Neuronal stem cell (in vitro differentiated cells): Measurements from ENCODE around the gene NLGN3.

Experiments used
- DNase-seq: peaks from one replicate; pipeline ENCODE4 v3.0.0-alpha.2; 2013; ENCODE audit warnings: low spot score
- H2AFZ ChIP-seq: one replicate; pipeline ENCODE4 v1.6.1; 2013; ENCODE audit warnings: mild to moderate bottlenecking, low read length, inconsistent platforms
- H2AK5ac ChIP-seq: 2 replicates; pipeline ENCODE4 v1.6.1; 2013; ENCODE audit warnings: low read depth, mild to moderate bottlenecking, inconsistent platforms, low read length, moderate library complexity, mixed read lengths
- H2BK120ac ChIP-seq: 2 replicates; pipeline ENCODE4 v1.6.1; 2013; ENCODE audit warnings: low read depth, mild to moderate bottlenecking, inconsistent platforms, low read length, moderate library complexity, mixed read lengths
- H2BK12ac ChIP-seq: one replicate; pipeline ENCODE4 v1.6.1; 2013; ENCODE audit warnings: low read length, inconsistent platforms
- H2BK15ac ChIP-seq: 2 replicates; pipeline ENCODE4 v1.6.1; 2013; ENCODE audit warnings: mild to moderate bottlenecking, low read length, inconsistent platforms, mixed read lengths
- H2BK5ac ChIP-seq: one replicate; pipeline ENCODE4 v1.6.1; 2013; ENCODE audit warnings: inconsistent platforms, mild to moderate bottlenecking, low read length, moderate library complexity
- H3K14ac ChIP-seq: one replicate; pipeline ENCODE4 v1.6.1; 2013; ENCODE audit warnings: low read length, inconsistent platforms
- H3K18ac ChIP-seq: 2 replicates; pipeline ENCODE4 v1.6.1; 2013; ENCODE audit warnings: low read length, inconsistent platforms
- H3K23ac ChIP-seq: 2 replicates; pipeline ENCODE4 v1.6.1; 2013; ENCODE audit warnings: low read depth, mild to moderate bottlenecking, mixed read lengths, low read length, inconsistent platforms; ENCODE audit not compliant: poor library complexity
- H3K27ac ChIP-seq: replicated peaks from 3 replicates; pipeline ENCODE4 v1.5.1; 2013; ENCODE audit warnings: low read length, inconsistent platforms
- H3K27me3 ChIP-seq, 3 experiments: 2 replicates each; pipeline ENCODE4 v1.6.1; 2013; ENCODE audit warnings: low read length in 3 of 3, mild to moderate bottlenecking in 2 of 3, inconsistent platforms in 1 of 3, low read depth in 1 of 3, mixed read lengths in 1 of 3, moderate library complexity in 1 of 3; ENCODE audit not compliant: control insufficient read depth in 3 of 3, insufficient read depth in 3 of 3
- H3K36me3 ChIP-seq, 2 donors: replicated peaks in 1 of 2; 2 replicates each; pipeline ENCODE4 v1.6.1; 2013; ENCODE audit warnings: low read length in 2 of 2; ENCODE audit not compliant: control insufficient read depth in 2 of 2, insufficient read depth in 2 of 2
- H3K4ac ChIP-seq: 2 replicates; pipeline ENCODE4 v1.6.1; 2013; ENCODE audit warnings: inconsistent platforms, mild to moderate bottlenecking, low read length, moderate library complexity
- H3K4me1 ChIP-seq, 2 donors: 1 replicate in 1 of 2; 2 replicates in 1 of 2; pipeline ENCODE4 v1.6.1; 2013; ENCODE audit warnings: low read length in 2 of 2, low read depth in 1 of 2; ENCODE audit not compliant: control insufficient read depth in 2 of 2, insufficient read depth in 1 of 2
- H3K4me2 ChIP-seq: one replicate; pipeline ENCODE4 v1.6.1; 2013; ENCODE audit warnings: mild to moderate bottlenecking, low read length, inconsistent platforms; ENCODE audit not compliant: insufficient read depth, poor library complexity, severe bottlenecking
- H3K4me3 ChIP-seq, 2 donors: 2 replicates each; pipeline ENCODE4 v1.5.1; 2013; ENCODE audit warnings: low read length in 2 of 2, mild to moderate bottlenecking in 2 of 2, inconsistent platforms in 1 of 2, moderate library complexity in 1 of 2
- H3K79me1 ChIP-seq: one replicate; pipeline ENCODE4 v1.6.1; 2013; ENCODE audit warnings: low read depth, mild to moderate bottlenecking, inconsistent platforms, low read length, moderate library complexity
- H3K9ac ChIP-seq: one replicate; pipeline ENCODE4 v1.6.1; 2013; ENCODE audit warnings: mild to moderate bottlenecking, low read depth, low read length, inconsistent platforms; ENCODE audit not compliant: poor library complexity
- H3K9me3 ChIP-seq, 2 donors: replicated peaks in 1 of 2; 2 replicates each; pipeline versions ENCODE3 to v1.6.1; 2013; ENCODE audit warnings: low read length in 2 of 2, mild to moderate bottlenecking in 2 of 2, inconsistent platforms in 1 of 2, low read depth in 1 of 2, mixed read lengths in 1 of 2, moderate library complexity in 1 of 2; ENCODE audit not compliant: control insufficient read depth in 2 of 2, insufficient read depth in 1 of 2
- H4K8ac ChIP-seq: one replicate; pipeline ENCODE4 v1.6.1; 2013; ENCODE audit warnings: low read depth, mild to moderate bottlenecking, inconsistent platforms, low read length, moderate library complexity
- H4K91ac ChIP-seq: one replicate; pipeline ENCODE4 v1.6.1; 2013; ENCODE audit warnings: low read length, low read depth, mild to moderate bottlenecking, inconsistent platforms; ENCODE audit not compliant: poor library complexity
- WGBS, 2 donors: extraction: QIAGEN DNeasy Blood & Tissue Kit; methylation state at CpG; one replicate each; pipeline ENCODE4 v1.1.7; 2013; ENCODE audit warnings: missing lambda C conversion rate in 2 of 2, mixed read lengths in 1 of 2; ENCODE audit not compliant: insufficient read length in 2 of 2, insufficient replicate concordance in 1 of 2; ENCODE audit errors: extremely low coverage in 2 of 2; 5-methylcytosine and 5-hydroxymethylcytosine counted together

Gene NLGN3

DNA sequence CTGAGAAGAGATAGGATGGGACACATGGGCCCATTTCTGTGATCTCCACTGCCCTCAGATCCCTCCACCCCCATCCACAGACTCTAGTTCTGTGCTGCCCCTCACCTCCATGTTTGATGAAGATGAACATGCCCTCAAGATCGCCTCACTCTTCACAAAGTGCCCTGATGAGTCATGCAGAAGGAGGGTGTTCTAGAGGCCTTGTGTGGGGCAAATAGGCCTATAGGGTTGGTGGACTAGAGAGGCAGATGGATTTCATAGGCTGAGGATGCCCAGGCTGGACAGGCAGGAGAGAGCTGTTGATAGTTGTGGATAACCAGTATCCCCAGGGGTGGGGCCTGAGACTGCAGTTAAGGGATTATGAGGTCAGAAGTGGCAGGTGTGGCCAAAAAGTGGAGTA is 38.2 kb upstream of the NLGN3 start, which contains the start of gene CXorf65:
TSS of gene CXorf65 (minus strand) at position 314 of the 400 bp plus-strand sequence. CDS start at position 130, 184 bp downstream.
- H3K9ac ChIP-seq = no peak within 1 kb of the TSS
- no peak within 1 kb of the TSS for H2BK120ac ChIP-seq
- no peak within 1 kb of the TSS for H3K4me3 ChIP-seq
- H2BK5ac ChIP-seq = no peak within 1 kb of the TSS
- peaks cover 0 to 15% (median 0%) of the 10 kb centered on the region in 3 experiments for H3K27me3 ChIP-seq
- peak within 1 kb of the TSS; percentile 66 for H2AFZ ChIP-seq
- H3K18ac ChIP-seq = no peak within 1 kb of the TSS
- H3K4ac ChIP-seq = no peak within 1 kb of the TSS
- peaks cover 14 to 16% of the 10 kb centered on the region in 2 donors for H3K4me1 ChIP-seq
- H3K4me2 ChIP-seq = no peak within 1 kb of the TSS
- H4K91ac ChIP-seq = no peak within 1 kb of the TSS
- WGBS, 2 donors = no CpG with 5 or more reads among the region's 1 CpG
- H3K27ac ChIP-seq = no peak within 1 kb of the TSS
- H2AK5ac ChIP-seq = no peak within 1 kb of the TSS
- no peak within 1 kb of the TSS for H3K14ac ChIP-seq
- no peak within 1 kb of the TSS for H2BK15ac ChIP-seq
- H3K23ac ChIP-seq = no peak within 1 kb of the TSS
- no peaks in the 10 kb centered on the region for H3K36me3 ChIP-seq
- no peaks in the 10 kb centered on the region for H3K9me3 ChIP-seq
- H3K79me1 ChIP-seq = no peaks in the 10 kb centered on the region
- no peak within 1 kb of the TSS for H4K8ac ChIP-seq
- no peak within 1 kb of the TSS for H2BK12ac ChIP-seq
- no peak for DNase-seq

DNA sequence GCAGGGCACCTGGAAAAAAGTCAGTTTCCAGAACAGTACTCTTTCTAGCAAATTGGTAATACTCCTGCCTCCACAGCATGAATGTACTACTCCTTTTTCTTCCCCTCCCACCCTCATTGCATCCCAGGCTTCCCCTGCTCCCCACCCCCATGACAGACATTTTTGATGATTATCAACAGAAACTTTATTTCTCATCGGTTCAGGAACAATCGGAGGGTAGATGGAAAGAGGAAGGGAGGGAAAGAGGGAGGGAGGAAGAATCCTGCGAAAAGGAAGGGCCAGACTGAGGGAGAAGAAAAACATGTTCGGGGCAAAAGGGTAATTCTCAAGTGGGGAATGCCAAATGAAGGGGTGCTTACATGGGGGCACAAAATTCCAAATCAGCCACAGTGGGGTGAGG is 37.4 kb upstream of the NLGN3 start:
- no peak overlapping the region for H3K27ac ChIP-seq
- no peak overlapping the region for H2BK5ac ChIP-seq
- no peaks in the 10 kb centered on the region for H3K9me3 ChIP-seq
- H2AK5ac ChIP-seq = no peak overlapping the region
- H3K4me2 ChIP-seq = no peak overlapping the region
- H4K91ac ChIP-seq = no peak overlapping the region
- H3K9ac ChIP-seq = no peak overlapping the region
- no peak for DNase-seq
- no CpG with 5 or more reads among the region's 4 CpGs for WGBS, 2 donors
- H2BK15ac ChIP-seq = no peak overlapping the region
- no peak overlapping the region for H2AFZ ChIP-seq
- H3K18ac ChIP-seq = no peak overlapping the region
- no peak overlapping the region for H4K8ac ChIP-seq
- H2BK120ac ChIP-seq = no peak overlapping the region
- H3K4ac ChIP-seq = no peak overlapping the region
- no peak overlapping the region for H3K14ac ChIP-seq
- peaks cover 14 to 16% of the 10 kb centered on the region in 2 donors for H3K4me1 ChIP-seq
- H3K23ac ChIP-seq = no peak overlapping the region
- no peak overlapping the region for H3K4me3 ChIP-seq
- peaks cover 0 to 18% (median 0%) of the 10 kb centered on the region in 3 experiments for H3K27me3 ChIP-seq
- H3K79me1 ChIP-seq = no peaks in the 10 kb centered on the region
- H2BK12ac ChIP-seq = no peak overlapping the region
- H3K36me3 ChIP-seq = no peaks in the 10 kb centered on the region

DNA sequence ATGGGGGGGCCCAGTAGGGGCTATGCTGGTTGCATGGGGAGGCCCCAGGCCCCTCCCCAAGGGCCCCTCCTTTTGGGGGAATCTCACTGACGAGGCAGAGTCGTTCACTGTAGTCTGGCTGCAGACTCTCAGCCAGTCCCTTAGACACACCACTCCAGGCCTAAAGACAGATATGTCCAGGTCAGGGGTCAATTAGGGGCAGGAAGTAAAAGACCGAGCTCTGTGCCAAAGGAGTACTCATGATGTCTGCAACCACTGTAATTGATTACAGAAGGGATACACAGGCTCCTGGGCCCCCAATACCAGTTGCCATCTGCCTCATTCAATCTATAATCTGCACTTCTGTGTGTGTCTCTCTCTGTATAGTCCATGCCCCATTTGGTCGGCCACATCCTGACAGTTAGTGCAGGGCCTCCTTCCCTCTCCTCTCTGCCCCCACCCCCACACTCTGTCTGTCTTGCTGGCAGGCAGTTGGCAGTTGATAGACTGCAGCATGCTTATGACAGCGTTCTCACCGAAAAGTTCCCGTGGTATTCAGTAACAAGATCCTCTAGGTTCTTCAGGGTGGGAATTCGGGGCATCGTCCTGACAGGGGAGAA is 36.8 kb upstream of the NLGN3 start:
- no peak overlapping the region for H2AK5ac ChIP-seq
- H4K91ac ChIP-seq = no peak overlapping the region
- no peak overlapping the region for H3K27ac ChIP-seq
- peaks cover 12 to 14% of the 10 kb centered on the region in 2 donors for H3K4me1 ChIP-seq
- H3K4ac ChIP-seq = no peak overlapping the region
- H3K23ac ChIP-seq = no peak overlapping the region
- H2BK120ac ChIP-seq = no peak overlapping the region
- no peaks in the 10 kb centered on the region for H3K36me3 ChIP-seq
- H3K18ac ChIP-seq = no peak overlapping the region
- peak overlapping the region; percentile 66 for H2AFZ ChIP-seq
- no peak overlapping the region for H2BK12ac ChIP-seq
- no peak for DNase-seq
- H4K8ac ChIP-seq = peak overlapping the region; percentile 1
- no peak overlapping the region for H2BK15ac ChIP-seq
- no peaks in the 10 kb centered on the region for H3K9me3 ChIP-seq
- H3K14ac ChIP-seq = no peak overlapping the region
- no peak overlapping the region for H3K4me3 ChIP-seq
- no peak overlapping the region for H2BK5ac ChIP-seq
- H3K27me3 ChIP-seq = peaks cover 0 to 15% (median 0%) of the 10 kb centered on the region in 3 experiments
- H3K79me1 ChIP-seq = no peaks in the 10 kb centered on the region
- no CpG with 5 or more reads among the region's 9 CpGs for WGBS, 2 donors
- H3K4me2 ChIP-seq = no peak overlapping the region
- H3K9ac ChIP-seq = no peak overlapping the region

- Histone ChIP-seq H3K27ac (no peak overlapping the region), H3K23ac (no peak overlapping the region), H3K4me1 (peaks cover 4 to 8% of the 10 kb centered on the region in 2 donors), H2AFZ (no peak overlapping the region), H3K79me1 (no peaks in the 10 kb centered on the region), H3K18ac (no peak overlapping the region), H3K4me2 (no peak overlapping the region), H3K27me3 (peaks cover 0 to 15% (median 0%) of the 10 kb centered on the region in 3 experiments), H3K36me3 (no peaks in the 10 kb centered on the region), H2BK15ac (no peak overlapping the region), H4K8ac (no peak overlapping the region), H4K91ac (no peak overlapping the region), H3K14ac (no peak overlapping the region), H2BK120ac (no peak overlapping the region), H3K4ac (no peak overlapping the region), H2BK5ac (no peak overlapping the region), H2AK5ac (no peak overlapping the region), H3K4me3 (no peak overlapping the region), H3K9ac (no peak overlapping the region), H2BK12ac (no peak overlapping the region), H3K9me3 (no peaks in the 10 kb centered on the region)
- no peak for DNase-seq
- 100% methylated on average over 1 of the region's 6 CpGs; no CpG with 5 or more reads in 1 of the 2 donors for WGBS, 2 donors
Measured at GRCh38 chrX:71109051-71109450, 35.6 kb upstream of the NLGN3 start.
